Left cardiac atrium (tissue), 4 donors: ENCODE measurements around the gene TMEM271. TPM values are rescaled to one million over a fixed set of nuclear protein-coding genes. Genes with fewer than 3 reads are reported as not detected.
A peak's percentile ranks its signal among the peaks of the same experiment; 100 is the strongest.
"Not testable (repeated sequence)": the region's sequence is repeated elsewhere in the genome, so short reads cannot be mapped to it uniquely, and the experiment has no call there.

Source experiments
- ATAC-seq, 2 donors: fragments of 200-7000 bp; cut with Tn5 transposase; one replicate each; pipeline ENCODE4 v1.9.1; 2020; ENCODE audit warnings: mild to moderate bottlenecking in 2 of 2, moderate library complexity in 2 of 2
- DNase-seq: peaks from one replicate; pipeline ENCODE4 v3.0.0-alpha.2; 2020
- intact Hi-C, 2 donors: fragments of 100-400 bp; cut with DNase I; formaldehyde crosslinking; loops; one replicate each; pipeline versions ENCODE4 v1.14.1 to v1.15.1; 2022 to 2023
- total RNA-seq, 2 donors: library from RNA; stranded (reverse); fragmentation: NEBNext Ultra II Directional; extraction: Animal tissue kit (Norgen Biotek cat#: 25700); gene quantifications; one replicate each; pipeline ENCODE4 v1.2.1, GENCODE V29; 2021
- donor health status: DM: no; HTN: yes; CAD: no.
- donor health status: DM: no; HTN: yes; CAD: no; lungs with severe emphysema.
- donor health status: DM: yes; HTN: yes; CAD: no.
- donor health status: Dilated cardiomyopathy.

The TMEM271 gene
- total RNA-seq, 2 donors from 2014 or later: not detected

- intact Hi-C loops: no loop called here
These were observed 36.1 kb upstream of the TMEM271 start for GRCh38 chr4:612052-612748.

DNA sequence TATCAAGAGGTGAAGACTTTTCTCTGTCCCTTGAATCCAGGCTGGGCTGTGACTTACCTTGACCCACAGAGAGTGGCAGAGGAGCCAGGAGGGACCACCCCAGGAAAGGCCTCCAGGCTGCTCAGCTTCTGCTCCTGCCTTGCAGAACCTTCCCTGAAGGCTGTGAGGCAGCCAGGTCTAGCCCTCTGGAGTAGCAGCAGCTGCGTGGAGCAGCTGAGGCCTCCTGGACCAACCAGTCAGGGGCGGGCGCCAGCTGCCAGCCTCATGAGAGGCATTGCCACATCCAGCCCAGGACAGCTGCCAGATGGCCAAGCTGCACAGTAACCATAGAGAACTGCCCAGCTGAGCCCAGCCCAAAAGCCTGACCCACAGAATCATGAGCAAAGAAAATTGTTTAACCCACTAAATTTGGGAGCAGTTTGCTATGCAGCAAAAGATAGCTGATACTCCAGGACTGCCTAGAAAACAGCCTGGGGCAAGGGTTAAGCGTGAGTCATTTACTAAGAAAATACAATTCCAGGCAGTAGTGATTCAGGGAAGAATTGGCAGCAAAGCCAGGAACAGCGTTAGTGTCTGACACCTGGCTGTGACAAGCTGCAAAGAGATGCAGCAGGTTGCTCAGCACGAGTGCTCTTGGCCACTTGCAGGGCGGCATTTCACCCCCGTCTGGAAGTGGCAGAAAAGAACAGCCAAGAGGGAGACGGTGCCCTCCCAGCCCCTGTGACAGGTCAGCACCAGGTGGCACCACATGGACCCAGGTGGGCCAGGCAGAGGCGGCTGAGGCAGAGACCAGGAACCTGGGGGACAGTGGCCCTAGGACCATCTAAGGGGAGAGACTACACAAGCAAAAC is 34.5 kb upstream of the TMEM271 start:
- DNase-seq (no peak), ATAC-seq (no peak)
- intact Hi-C loops: no loop called here

More at GRCh38 chr4:612052-612748, 36.1 kb upstream of the TMEM271 start:
- DNase-seq (no peak), ATAC-seq (no peak)

GRCh38 chr4:609400-610050 is 33.4 kb upstream of the TMEM271 start:
- intact Hi-C loops: no loop called here
- DNase-seq: no peak
- ATAC-seq: no peak

DNA sequence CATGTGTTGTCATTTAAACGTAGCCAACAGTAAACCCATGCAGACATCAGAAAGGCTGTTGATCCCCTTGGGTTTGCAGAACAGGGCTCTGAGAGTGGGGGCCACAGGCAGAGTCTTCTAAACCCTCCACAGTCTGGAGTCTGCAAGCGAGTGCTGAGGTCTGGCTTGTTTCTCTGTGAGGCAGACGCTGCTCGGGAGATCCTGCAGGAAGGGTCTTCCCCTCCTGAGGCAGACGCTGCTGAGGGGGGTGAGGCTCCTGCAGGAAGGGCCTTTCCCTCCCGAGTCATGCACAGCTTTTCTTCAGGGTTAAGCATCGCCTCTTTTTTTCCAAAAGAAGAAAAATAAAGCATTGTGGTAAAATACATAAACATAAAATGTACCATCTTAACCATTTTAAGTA is 32.1 kb upstream of the TMEM271 start:
- ATAC-seq (no peak), DNase-seq (no peak)
- intact Hi-C loops: no loop called here

- no peak for ATAC-seq
- intact Hi-C loops: no loop called here
- DNase-seq: no peak
These were observed 29.8 kb upstream of the TMEM271 start for GRCh38 chr4:605702-606425.

- ATAC-seq: no peak
- intact Hi-C loops: no loop called here
- DNase-seq: no peak
These were observed 28.0 kb upstream of the TMEM271 start for GRCh38 chr4:604131-604530.

GRCh38 chr4:602559-602942 is 26.5 kb upstream of the TMEM271 start:
- intact Hi-C loops: no loop called here
- DNase-seq (no peak), ATAC-seq (peak in 1 of 2 donors; percentile 32)

- no peak for DNase-seq
- intact Hi-C loops: no loop called here
- ATAC-seq: no peak
These were observed 25.8 kb upstream of the TMEM271 start for GRCh38 chr4:601612-602558.

- no peak for DNase-seq
- no peak for ATAC-seq
- intact Hi-C loops: no loop called here
These were observed 24.9 kb upstream of the TMEM271 start for GRCh38 chr4:600850-601515.

GRCh38 chr4:600166-600565 is 24.1 kb upstream of the TMEM271 start:
- no peak for DNase-seq
- intact Hi-C loops: no loop called here
- ATAC-seq: no peak

GRCh38 chr4:598925-599324 is 22.8 kb upstream of the TMEM271 start:
- DNase-seq (no peak), ATAC-seq (no peak)
- intact Hi-C loops: no loop called here

GRCh38 chr4:592825-593520 is 16.9 kb upstream of the TMEM271 start:
- DNase-seq (no peak), ATAC-seq (no peak)
- intact Hi-C loops: no loop called here

DNA sequence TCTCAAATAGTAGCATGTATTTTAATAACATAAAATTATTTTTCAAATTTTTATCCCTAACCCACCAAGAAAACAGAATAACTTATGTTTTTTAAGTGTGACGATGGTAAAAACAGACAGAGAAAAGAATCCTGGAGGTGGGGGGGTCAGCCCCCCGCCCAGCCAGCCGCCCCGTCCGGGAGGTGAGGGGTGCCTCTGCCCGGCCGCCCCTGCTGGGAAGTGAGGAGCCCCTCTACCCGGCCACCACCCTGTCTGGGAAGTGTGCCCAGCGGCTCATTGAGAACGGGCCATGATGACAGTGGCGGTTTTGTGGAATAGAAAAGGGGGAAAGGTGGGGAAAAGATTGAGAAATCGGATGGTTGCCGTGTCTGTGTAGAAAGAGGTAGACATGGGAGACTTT is 16.1 kb upstream of the TMEM271 start:
- ATAC-seq, DNase-seq, intact Hi-C loops: not testable (repeated sequence)

GRCh38 chr4:590313-590841 is 14.3 kb upstream of the TMEM271 start:
- intact Hi-C loops: no loop called here
- no peak for ATAC-seq
- no peak for DNase-seq

- intact Hi-C loops: no loop called here
- DNase-seq (no peak), ATAC-seq (no peak)
These were observed 13.3 kb upstream of the TMEM271 start for GRCh38 chr4:589219-589963.

GRCh38 chr4:588351-588849 is 12.3 kb upstream of the TMEM271 start:
- DNase-seq (no peak), ATAC-seq (no peak)
- intact Hi-C loops: no loop called here
